GM19467 (cell line): ENCODE measurements around the gene C3orf38.
A peak's percentile ranks its signal among the peaks of the same experiment; 100 is the strongest.
"Not testable (repeated sequence)": the region's sequence is repeated elsewhere in the genome, so short reads cannot be mapped to it uniquely, and the experiment has no call there.

Experiments used
- ATAC-seq: cut with Tn5 transposase; IDR thresholded peaks from one replicate; pipeline ENCODE4 v1.9.1; 2021; ENCODE audit warnings: mild to moderate bottlenecking, moderate library complexity; ENCODE audit not compliant: unreplicated experiment

C3orf38 gene

GRCh38 chr3:88149509-88150362 is at the start of gene C3orf38:
Gene C3orf38, plus strand, starts transcription at chr3:88149959. Its CDS starts 94 bp downstream, at chr3:88150053.
- ATAC-seq: peak; percentile 83

DNA sequence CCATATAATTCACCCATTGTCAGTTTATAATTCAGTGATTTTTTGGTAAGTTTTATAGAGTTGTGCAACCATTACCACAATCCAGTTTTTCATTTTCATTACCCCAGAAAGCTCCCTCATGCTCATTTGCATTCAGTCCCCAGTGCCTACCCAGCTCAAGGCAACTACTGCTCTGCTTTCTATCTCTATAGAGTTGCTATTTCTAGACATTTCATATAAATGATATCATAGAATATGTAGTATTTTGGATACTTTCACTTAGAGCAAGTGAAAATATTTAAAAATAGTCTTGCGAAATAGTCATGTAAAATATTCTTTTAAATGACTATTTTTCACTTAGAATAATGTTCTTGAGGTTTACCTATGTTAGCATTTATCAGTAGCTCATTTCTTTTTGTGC is 48.6 kb upstream of the C3orf38 start:
- ATAC-seq: peak; percentile 84

DNA sequence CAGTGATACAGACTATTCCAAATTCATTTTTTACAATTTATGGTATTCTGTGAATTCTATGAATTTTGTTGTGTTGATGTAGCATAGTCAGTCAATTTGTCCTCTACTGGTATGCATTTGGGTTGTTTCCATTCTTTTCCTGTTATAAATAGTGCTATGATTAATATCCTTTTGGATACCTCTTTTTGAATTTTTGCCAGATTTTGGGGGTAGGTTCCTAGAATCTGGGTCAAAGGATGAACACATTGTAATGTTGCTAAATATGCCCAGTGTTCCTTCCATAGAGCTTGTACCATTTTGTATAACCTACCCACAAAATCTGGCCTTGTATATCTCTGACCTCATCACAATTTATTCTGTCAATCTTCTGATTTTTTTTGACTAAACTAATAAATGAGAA is 44.4 kb upstream of the C3orf38 start:
- no peak for ATAC-seq

GRCh38 chr3:88112289-88112688 is 37.5 kb upstream of the C3orf38 start:
- ATAC-seq: no peak

- peak; percentile 94 for ATAC-seq
Observed at GRCh38 chr3:88113311-88114162, 36.2 kb upstream of the C3orf38 start.

GRCh38 chr3:88114878-88115549 is 34.7 kb upstream of the C3orf38 start:
- no peak for ATAC-seq

DNA sequence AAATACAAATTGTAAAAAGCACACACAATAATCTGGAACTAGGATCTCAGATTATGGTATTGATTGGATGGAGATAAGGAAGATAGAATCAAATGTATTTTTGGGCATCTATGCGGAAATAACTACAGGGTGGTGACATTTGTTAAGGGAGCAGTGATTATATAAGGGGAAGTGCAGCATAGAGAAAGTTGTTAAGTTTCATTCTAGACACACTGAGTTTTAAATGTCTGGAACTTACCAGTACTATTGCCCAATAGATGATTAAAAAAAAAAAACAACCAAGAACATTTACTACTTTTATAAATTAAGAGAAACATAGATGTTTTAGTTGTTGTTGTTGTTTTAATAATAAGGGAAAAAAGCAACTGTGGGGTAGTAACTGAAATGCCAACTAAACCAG is 32.1 kb upstream of the C3orf38 start:
- ATAC-seq: no peak

GRCh38 chr3:88118603-88119002 is 31.2 kb upstream of the C3orf38 start:
- ATAC-seq: not testable (repeated sequence)

DNA sequence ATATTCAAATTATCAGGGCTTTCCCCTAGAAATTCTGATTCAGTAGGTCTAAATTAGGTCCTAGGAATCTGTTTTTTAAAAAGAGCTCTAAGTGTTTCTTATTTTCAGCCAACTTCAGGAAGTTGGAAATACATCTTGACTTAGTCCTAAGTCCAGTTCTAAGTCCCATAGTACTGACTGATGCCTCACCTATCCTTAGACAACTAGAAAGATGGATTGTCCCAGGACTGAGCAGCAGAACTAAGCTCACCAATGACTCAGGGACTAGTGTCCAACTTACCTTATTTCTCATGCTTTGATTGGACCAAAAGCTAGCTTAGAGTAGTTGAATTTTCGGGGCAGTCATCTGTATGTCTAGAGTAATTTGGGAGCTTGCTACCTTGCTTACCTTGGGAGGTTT is 26.2 kb upstream of the C3orf38 start:
- no peak for ATAC-seq

DNA sequence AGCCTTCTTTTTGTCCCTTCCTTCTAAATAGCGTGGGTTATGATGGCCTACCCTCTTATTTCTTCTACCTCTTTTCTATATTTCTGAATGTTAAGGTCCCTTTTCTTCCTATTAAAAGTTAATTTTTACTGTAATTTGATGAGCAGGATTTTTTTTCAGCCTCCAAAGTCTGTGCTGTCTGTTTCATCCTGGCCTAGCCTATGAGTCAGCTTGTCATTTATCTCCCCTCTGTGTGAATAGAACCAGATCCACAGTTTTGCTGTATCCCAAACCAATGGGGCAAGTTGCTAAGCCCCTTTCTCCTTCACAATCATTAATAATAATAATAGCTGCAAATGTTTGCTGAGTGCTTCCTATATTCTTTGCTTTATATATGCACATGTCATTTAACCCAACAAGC is 18.1 kb upstream of the C3orf38 start:
- ATAC-seq: no peak

DNA sequence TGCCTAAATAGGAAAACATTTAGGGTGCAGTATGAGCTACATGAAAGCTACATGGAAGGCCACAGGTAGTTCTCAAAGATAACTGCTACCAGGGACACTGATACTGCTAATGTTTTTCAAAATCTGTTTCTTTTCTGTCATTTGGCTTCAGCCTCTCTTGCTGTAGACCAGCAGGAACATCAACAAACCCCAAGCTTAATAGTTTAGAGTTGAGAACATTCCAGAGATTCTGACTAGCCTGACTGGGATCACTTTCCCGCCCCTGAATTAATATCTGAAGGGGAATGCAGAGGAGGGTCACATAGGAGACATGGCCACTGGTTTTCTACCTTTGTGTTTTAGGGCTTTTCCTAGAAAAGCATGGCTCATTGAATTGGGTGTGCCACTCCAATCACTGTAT is 16.9 kb upstream of the C3orf38 start:
- no peak for ATAC-seq

DNA sequence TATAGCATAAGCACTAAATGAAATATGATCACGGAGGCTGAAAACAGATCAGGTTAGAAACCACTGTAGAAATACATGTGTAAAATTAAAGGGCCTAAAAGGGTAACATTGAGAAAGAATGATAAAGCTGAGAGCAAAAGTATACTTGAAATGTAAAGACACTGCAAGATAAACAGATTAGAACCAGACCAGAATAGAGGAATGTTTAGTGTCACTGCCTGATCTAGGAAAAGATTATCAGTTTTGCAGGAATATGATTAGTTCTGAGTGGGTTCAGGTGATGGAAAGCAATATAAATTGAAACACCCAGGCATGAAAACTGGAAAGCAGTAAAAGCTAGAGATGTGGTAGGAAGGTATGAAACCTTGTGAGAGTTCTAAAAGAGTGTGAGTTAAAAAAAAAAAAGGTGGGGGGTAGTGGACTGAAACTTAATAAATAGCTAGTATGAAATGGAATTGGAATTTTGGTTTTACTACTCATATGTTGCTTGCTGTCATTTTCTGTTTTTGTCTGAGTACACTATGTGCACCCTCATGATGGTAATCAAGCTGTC is 16.0 kb upstream of the C3orf38 start:
- no peak for ATAC-seq

- no peak for ATAC-seq
Observed at GRCh38 chr3:88137836-88138235, 11.9 kb upstream of the C3orf38 start.

DNA sequence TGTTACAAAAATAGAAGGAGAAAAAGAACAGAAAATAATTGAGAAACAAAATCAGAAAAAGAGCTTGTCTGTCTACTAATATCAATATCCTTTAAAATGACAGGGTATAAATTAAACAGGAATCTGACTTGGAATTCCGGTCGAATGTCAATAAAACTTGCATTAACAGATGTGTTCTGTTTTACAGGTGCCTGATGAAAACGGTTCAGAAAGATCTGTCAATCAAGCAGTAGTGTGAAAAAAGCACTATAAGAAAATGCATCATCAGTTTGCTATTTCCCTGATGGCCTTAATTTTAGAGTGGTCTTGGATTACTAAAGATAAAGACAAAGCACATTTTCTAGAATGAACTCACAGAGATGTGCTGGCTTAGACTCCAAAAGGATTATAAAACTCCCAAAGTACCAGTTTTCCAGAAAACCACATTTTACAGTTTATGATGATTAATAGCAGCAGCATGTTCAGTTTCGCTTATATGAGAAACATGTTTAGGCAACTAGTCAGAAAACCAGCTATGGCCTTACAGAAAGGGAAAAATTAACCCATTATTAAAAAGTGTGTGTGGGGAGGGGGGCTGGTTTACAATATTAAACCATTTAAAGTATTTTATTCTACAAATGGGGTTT is 8.2 kb upstream of the C3orf38 start:
- no peak for ATAC-seq

DNA sequence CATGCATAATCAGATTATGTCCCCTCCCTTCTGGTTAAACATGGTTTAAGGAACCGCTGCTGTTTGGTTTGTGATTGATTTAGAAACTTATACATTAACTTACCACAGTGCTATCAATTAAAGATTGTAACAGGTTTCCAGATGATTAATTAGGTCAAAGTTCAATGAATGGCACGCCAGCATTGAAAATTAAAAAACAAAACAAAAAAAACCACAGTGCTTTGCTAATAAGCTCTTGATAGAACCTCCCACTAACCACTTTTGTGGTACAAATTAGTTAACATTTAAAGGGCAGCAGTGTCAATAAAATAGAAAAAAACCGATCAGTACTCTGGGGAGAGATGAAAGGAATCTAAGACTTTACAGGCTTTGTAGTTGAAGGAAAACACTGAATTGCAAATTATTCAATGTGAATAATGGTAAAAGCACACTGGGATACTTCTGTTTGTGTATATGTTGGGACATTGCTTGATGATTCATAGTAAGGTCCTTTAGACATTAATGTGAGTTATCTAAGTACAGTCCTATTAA is 7.6 kb upstream of the C3orf38 start:
- ATAC-seq: peak; percentile 55

DNA sequence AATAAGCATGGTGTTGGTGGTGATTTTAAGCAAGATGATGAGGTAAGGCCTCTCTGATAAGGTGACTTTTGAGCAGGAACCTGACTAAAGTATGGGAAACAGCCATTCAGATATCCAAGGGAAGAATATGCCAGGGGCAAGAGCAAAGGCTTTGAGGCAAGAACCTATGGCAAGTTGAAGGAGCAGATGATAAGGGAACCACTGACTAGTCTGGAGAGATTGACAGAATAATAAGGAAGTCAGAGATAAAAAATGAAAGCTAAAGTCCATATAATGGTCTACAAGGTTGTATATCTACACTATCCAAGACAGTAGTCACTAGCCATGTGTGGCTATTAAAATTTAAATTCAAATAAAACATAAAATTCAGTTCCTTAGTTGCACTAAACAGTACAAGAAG is 2.5 kb upstream of the C3orf38 start:
- ATAC-seq: no peak

GRCh38 chr3:88148651-88149050 is 1.1 kb upstream of the C3orf38 start:
- no peak for ATAC-seq

GRCh38 chr3:88149101-88149508 is 654 bp upstream of the C3orf38 start:
- ATAC-seq: peak; percentile 20

DNA sequence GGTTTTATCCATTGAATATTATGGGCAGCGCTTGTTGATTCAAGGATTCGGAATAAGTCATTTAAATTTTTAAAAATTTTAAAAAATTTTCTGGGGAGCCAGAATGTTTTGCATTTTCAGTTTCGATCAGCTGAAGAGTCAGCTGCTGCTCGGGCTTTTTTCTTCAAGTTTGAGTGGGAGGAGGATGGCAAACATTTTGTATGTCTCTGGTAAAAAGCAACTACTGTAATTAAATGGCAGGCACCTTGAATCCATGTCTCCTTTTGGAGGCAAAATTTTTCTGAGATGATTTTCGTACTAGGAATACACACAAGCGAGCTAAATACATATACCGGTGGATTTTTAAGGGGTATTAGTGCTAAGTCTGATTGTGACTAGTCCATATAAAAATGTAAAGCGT is 612 bp downstream of the C3orf38 start:
- ATAC-seq: no peak

DNA sequence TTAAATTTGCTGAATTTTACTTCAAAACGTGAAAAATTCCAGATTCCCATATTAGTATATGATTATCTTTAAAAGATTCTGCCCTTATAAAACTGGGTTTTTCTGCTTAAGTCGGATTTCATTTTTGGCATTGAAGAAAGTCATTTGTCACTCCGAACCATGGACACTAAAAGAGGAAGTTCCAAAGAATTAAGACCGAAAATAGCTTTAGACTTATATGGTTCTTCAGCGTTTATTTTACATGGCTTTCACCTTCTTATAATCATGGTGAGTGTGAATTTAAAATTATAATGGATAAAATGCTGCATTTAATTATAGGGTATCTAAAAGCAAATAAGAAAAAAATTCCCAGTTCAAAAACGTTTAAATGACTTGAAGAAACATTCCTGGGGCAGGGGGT is 1.0 kb downstream of the C3orf38 start:
- ATAC-seq: no peak
